ENCODE data around the gene C1orf35. TPM values are rescaled to one million over a fixed set of nuclear protein-coding genes. Genes with fewer than 3 reads are reported as not detected.
"Not testable (repeated sequence)": the region's sequence is repeated elsewhere in the genome, so short reads cannot be mapped to it uniquely, and the experiment has no call there.

C1orf35 gene
- total RNA-seq, 1 donor from 2014 or later, result 12.4 TPM

DNA sequence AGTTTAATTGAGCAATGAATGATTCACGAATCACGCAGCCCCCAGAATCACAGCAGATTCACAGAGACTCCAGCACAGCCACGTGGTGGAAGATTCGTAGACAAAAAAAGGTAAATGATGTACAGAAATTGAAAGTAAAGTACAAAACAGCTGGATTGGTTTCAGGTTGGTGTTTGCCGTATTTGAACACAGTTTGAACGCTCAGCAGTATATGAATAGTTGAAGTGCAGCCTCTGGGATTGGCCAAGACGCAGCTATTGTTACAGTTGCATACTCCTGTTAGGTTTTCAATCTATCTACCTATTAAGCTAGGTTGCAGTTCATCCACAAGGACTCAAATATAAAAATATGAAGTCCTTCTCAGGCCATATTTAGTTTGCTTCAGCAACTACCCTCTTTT lies 9.0 kb upstream of the C1orf35 start:
- H3K36me3 ChIP-seq, result peaks cover 7% of the 10 kb centered on the region
- no peaks in the 10 kb centered on the region for H3K27me3 ChIP-seq (ENCODE audit: low read depth)
- H3K4me3 ChIP-seq, result no peak overlapping the region
- no peak overlapping the region for H3K27ac ChIP-seq
- intact Hi-C loops (cut with DNase I), result no loop called here
- DNase-seq (no peak), ATAC-seq (no peak)
- TF ChIP-seq, protein P1, sequence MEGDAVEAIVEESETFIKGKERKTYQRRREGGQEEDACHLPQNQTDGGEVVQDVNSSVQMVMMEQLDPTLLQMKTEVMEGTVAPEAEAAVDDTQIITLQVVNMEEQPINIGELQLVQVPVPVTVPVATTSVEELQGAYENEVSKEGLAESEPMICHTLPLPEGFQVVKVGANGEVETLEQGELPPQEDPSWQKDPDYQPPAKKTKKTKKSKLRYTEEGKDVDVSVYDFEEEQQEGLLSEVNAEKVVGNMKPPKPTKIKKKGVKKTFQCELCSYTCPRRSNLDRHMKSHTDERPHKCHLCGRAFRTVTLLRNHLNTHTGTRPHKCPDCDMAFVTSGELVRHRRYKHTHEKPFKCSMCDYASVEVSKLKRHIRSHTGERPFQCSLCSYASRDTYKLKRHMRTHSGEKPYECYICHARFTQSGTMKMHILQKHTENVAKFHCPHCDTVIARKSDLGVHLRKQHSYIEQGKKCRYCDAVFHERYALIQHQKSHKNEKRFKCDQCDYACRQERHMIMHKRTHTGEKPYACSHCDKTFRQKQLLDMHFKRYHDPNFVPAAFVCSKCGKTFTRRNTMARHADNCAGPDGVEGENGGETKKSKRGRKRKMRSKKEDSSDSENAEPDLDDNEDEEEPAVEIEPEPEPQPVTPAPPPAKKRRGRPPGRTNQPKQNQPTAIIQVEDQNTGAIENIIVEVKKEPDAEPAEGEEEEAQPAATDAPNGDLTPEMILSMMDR (IDR thresholded peaks at IDR 0.05), result no peak
- H3K9me3 ChIP-seq, result no peaks in the 10 kb centered on the region
- peaks cover 22% of the 10 kb centered on the region for H3K4me1 ChIP-seq

DNA sequence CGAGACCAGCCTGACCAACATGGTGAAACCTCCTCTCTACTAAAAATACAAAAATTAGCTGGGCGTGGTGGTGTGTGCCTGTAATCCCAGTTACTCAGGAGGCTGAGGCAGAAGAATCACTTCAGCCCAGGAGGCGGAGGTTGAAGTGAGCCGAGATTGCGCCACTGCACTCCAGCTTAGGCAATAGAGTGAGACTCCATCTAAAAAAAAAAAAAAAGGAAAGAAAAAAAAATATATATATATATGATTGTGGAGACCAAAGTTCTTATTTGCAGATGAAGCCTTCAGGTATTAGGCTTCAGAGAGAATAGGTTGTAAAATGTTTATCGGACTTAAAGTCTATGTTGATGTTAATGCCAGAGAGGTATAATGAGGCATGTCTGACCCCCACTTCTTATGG lies 8.2 kb upstream of the C1orf35 start:
- H3K36me3 ChIP-seq, result peaks cover 15% of the 10 kb centered on the region
- intact Hi-C loops (cut with DNase I); H3K9me3 ChIP-seq; DNase-seq; H3K27me3 ChIP-seq (ENCODE audit: low read depth); H3K4me3 ChIP-seq; ATAC-seq: not testable (repeated sequence)
- H3K4me1 ChIP-seq, result peaks cover 22% of the 10 kb centered on the region
- peak overlapping the region; percentile 92 for H3K27ac ChIP-seq

DNA sequence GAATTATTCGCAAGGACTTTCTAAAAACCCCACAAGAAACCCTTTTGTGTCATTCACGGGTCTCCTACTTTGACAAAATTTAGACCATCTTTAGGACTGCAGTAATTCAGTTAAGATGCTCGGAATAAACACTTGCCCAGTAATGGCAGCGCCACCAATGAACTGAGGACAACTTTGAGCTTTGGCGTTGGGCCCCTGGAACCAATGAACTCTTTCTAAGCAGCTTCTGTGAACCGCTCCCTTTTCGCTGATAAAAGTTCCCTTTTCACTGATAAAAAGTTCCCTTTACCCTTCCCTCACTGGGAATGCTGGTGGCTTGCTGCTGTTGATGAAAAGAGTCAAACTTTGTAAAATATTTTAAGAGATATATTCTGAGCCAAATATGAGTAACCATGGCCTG lies 7.4 kb upstream of the C1orf35 start:
- ATAC-seq (no peak), DNase-seq (no peak)
- Histone ChIP-seq H3K27ac (peak overlapping the region; percentile 92), H3K4me3 (no peak overlapping the region), H3K9me3 (no peaks in the 10 kb centered on the region), H3K4me1 (peaks cover 22% of the 10 kb centered on the region), H3K36me3 (peaks cover 23% of the 10 kb centered on the region), H3K27me3 (ENCODE audit: low read depth) (no peaks in the 10 kb centered on the region)
- TF ChIP-seq, protein P1 (IDR thresholded peaks at IDR 0.05), result no peak
- intact Hi-C loops (cut with DNase I), result no loop called here

DNA sequence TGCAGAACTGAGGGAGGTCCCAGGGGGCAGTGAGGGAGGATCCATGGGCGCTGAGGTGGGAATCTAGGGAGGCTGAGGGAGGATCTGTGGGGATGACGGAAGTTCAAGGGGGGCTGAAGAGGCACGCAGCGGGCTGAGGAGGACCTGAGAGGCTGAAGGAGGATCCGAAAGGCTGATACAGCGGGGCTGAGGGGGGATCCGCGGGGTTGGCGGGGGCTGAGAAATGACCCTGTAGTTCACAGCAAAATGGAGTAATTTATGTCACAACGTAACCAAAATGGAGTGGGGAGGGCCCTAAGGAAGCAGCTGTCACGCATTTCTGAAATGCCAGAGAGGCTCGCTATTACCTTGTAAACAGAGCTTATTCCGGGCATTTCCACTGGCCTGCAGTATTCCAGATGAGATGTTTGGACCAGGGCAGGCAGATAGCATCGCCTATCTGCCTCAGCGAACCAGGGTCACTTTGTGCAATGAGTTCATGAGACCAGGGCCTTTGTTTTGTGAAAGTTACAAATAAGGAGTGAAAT lies 6.9 kb upstream of the C1orf35 start:
- intact Hi-C loops (cut with DNase I), result no loop called here
- ATAC-seq, result peak; percentile 12 to 52
- H3K4me1 ChIP-seq, result peaks cover 22% of the 10 kb centered on the region
- H3K36me3 ChIP-seq, result peaks cover 23% of the 10 kb centered on the region
- peak overlapping the region; percentile 92 for H3K27ac ChIP-seq
- no peaks in the 10 kb centered on the region for H3K27me3 ChIP-seq (ENCODE audit: low read depth)
- no peak for DNase-seq
- TF ChIP-seq, protein P1 (IDR thresholded peaks at IDR 0.05), result no peak
- peak overlapping the region; percentile 78 for H3K4me3 ChIP-seq
- no peaks in the 10 kb centered on the region for H3K9me3 ChIP-seq

DNA sequence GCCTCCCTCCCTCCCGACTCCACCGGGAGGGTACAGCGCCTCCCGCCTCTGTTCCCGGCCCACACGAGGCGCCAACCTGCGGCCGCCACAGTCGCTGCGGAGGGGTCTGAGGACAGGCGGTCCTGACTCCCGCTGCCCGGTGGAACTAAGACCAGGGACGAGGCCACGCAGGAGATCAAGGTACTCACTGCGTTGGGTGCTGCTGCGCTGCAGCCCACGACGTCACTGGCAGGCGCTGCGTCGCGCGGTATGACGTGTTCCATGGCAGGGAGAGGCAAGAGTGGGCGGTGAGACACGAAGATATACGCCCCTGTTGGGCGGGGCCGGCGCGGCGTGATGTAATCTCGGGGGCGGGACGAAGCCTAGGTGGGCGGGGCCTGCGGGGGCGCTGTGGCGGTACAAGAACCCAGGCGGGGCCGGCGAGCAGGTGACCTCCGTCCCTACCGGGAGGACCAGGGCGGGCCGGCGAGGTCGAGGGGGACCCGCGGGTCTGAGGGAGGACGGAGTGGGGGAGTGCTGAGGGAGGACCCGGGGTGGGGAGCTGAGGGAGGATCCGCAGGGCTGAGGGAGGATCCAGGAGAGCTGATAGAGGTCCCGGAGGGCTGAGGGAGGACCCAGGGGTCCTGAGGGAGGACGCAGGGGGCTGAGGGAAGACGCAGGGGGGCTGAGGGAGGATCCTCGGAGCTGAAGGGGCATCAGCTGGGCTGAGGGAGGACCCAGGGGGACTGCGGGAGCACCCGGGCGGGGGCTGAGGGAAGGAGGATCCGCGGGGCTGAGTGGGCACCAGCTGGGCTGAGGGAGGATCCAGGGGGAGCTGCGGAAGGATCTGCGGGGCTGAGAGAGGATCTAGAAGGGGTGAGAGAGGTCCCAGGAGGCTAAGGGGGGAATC lies 6.2 kb upstream of the C1orf35 start, which contains the start of gene MRPL55:
Gene MRPL55 (minus strand): TSS at position 227 of the 889 bp plus-strand sequence. CDS start 1,039 bp downstream, outside the sequence.
- TF ChIP-seq, protein P1 (IDR thresholded peaks at IDR 0.05), result no peak
- no peaks in the 10 kb centered on the region for H3K9me3 ChIP-seq
- peak within 1 kb of the TSS; percentile 78 for H3K4me3 ChIP-seq
- intact Hi-C loops (cut with DNase I), result no loop called here
- peaks cover 23% of the 10 kb centered on the region for H3K36me3 ChIP-seq
- DNase-seq, result peak; percentile 97
- ATAC-seq, result peak; percentile 97 to 99
- peak within 1 kb of the TSS; percentile 92 for H3K27ac ChIP-seq
- no peaks in the 10 kb centered on the region for H3K27me3 ChIP-seq (ENCODE audit: low read depth)
- H3K4me1 ChIP-seq, result peaks cover 22% of the 10 kb centered on the region

DNA sequence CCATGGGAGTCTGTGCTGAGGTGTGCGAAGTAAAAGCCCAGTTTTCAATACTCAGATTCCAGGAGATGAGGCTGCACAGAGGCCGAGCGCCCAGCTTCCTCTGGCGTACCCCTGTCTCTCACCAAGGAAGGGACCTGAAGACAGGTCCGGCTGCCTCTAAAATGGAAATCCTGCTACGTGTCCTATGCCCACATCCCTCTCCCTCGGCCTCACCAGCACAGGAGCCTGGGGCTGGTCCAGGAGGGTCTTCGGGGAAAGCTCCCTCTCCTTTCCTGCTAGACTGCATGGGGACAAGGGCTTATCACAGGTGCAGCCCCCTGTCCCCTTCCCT lies 5.6 kb upstream of the C1orf35 start:
- no peak for ATAC-seq
- peak; percentile 48 for DNase-seq
- Histone ChIP-seq H3K36me3 (peaks cover 23% of the 10 kb centered on the region), H3K27ac (peak overlapping the region; percentile 92), H3K9me3 (no peaks in the 10 kb centered on the region), H3K4me1 (peaks cover 27% of the 10 kb centered on the region), H3K27me3 (ENCODE audit: low read depth) (no peaks in the 10 kb centered on the region), H3K4me3 (peak overlapping the region; percentile 78)
- intact Hi-C loops (cut with DNase I), result no loop called here
- TF ChIP-seq, protein P1 (IDR thresholded peaks at IDR 0.05), result no peak
